DMS 273 treated with DMSO at 0.1 percent for 48 hours (cell line): ENCODE data around the gene FA2H.
A peak's percentile ranks its signal among the peaks of the same experiment; 100 is the strongest.
"Not testable (repeated sequence)": the region's sequence is repeated elsewhere in the genome, so short reads cannot be mapped to it uniquely, and the experiment has no call there.

ENCODE experiments used
- DNase-seq: peaks from one replicate; lab custom pipeline; 2025; lab: John Stamatoyannopoulos, UW

The FA2H gene

GRCh38 chr16:74723256-74723655 lies 51.4 kb downstream of the FA2H start:
- DNase-seq: no peak

GRCh38 chr16:74722156-74722555 lies 52.5 kb downstream of the FA2H start:
- not testable (repeated sequence) for DNase-seq

DNA sequence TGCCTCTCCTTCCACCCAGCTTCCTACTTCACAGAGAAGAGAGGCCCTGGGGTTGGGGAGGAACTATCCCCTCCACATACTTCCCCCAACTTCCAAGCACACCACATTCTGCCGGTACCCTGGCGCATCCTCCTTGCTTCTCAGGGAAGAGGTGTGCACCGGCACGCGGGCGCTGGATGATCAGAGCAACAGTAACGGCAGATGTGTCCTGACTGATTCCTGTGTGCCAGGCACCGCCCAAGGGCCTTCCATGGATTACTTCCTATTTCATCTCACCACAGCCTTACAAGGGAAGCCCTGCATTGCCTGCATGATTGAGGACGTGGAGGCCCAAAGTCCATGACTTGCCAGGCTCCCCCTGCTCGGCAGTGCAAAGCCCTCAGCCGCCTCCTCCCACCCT lies 52.9 kb downstream of the FA2H start:
- DNase-seq: no peak

GRCh38 chr16:74720579-74720978 lies 54.0 kb downstream of the FA2H start:
- DNase-seq: no peak

GRCh38 chr16:74718741-74719610 lies 55.6 kb downstream of the FA2H start:
- DNase-seq: no peak

GRCh38 chr16:74718140-74718539 lies 56.5 kb downstream of the FA2H start:
- DNase-seq: no peak

GRCh38 chr16:74717367-74717766 lies 57.3 kb downstream of the FA2H start:
- DNase-seq: no peak

DNA sequence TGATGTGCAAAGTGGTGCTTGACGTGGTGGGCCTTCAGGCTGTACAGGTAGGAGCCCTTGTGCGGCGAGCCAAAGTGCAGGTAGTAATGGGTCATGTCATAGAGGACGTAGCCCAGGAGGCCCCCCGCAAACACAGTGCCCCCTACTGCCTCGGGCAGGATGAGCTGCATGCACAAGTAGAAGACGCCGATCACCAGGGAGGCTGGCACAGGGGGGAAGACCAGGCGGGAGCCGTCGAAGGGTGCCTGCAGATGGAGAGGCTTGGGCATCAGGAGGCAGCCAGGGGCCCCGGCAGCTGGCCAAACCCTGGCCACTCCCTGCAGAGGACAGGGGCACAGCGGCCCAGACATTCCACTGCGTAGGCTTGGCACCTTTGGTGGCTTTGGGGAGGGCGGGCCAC lies 58.3 kb downstream of the FA2H start:
- DNase-seq: no peak

DNA sequence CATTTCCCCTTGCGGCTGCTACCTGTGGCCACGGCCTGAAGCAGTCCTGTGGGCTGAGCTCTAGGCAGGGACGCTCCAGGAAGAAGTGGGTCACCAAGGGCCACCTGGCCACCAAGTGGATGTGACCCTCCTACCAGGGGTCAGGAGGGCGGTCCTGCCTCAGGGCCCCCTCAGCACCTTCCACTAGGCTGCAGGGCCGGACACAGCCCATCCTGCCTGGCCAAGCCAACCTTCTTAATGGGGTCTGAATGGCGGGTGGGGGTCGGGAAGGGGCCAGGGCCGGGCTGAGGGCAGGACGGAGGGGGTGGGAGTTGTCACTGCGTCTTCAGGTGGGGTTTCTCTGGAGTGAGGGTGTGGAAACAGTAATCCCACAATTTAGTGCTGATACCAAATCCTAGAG lies 60.7 kb downstream of the FA2H start:
- DNase-seq: no peak

DNA sequence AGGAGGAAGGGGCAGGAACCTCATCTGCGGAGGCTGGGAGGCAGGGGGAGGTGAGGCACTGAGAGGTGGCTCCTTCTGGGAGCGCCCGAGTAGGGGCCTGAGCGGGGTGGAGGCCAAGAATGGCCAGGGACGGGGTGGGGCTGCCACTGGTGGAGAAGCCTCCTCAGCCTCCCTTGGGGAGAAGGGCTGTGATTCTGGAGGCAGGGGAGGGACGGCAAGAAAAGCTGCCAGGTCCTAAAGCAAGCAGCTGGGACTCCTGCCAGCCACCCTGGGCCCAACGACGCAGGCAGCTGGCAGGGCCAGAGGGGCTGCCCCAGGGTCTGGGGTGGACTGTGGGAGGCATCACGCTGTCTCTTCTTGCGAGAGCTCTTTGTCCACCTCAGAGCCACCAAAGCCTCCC lies 61.3 kb downstream of the FA2H start:
- DNase-seq: no peak

- no peak for DNase-seq
Observed at GRCh38 chr16:74711938-74712337, 62.7 kb downstream of the FA2H start.

DNA sequence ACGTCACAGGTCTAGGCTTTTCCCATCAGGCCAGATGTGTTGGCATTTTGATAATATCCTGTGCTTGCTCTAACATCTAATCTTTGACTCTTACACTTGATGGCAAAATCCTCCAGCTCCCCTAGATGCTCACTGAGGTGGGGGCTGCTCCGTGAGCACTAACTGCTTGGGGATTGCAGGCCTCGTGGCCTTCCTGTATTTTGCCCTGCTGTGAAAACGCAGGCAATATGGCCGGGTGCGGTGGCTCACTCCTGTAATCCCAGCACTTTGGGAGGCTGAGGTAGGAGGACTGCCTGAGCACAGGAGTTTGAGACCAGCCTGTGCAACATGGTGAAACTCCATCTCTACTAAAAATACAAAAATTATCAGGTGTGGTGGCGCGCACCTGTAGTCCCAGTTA lies 64.2 kb downstream of the FA2H start:
- no peak for DNase-seq

DNA sequence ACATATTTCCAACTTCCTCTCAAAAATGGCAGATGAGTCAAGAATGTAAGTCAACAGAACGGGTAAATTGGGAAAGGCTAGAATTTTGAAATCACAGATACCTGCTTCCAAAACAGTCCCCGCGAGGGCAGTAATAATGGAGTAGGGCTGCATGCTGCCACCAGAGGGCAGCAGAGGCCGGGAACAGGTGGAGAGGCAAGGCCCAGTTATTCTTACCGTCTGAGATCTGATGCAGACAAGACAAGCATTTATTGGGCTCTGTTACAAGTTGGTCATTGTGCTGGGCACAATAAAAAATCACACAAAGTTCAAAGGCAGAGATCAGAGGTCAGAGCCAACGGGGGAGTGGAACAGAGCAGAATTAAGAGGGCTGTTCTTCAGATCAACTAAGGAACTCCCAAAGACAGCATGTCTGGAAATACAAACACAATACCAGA lies 65.2 kb downstream of the FA2H start:
- DNase-seq: no peak

DNA sequence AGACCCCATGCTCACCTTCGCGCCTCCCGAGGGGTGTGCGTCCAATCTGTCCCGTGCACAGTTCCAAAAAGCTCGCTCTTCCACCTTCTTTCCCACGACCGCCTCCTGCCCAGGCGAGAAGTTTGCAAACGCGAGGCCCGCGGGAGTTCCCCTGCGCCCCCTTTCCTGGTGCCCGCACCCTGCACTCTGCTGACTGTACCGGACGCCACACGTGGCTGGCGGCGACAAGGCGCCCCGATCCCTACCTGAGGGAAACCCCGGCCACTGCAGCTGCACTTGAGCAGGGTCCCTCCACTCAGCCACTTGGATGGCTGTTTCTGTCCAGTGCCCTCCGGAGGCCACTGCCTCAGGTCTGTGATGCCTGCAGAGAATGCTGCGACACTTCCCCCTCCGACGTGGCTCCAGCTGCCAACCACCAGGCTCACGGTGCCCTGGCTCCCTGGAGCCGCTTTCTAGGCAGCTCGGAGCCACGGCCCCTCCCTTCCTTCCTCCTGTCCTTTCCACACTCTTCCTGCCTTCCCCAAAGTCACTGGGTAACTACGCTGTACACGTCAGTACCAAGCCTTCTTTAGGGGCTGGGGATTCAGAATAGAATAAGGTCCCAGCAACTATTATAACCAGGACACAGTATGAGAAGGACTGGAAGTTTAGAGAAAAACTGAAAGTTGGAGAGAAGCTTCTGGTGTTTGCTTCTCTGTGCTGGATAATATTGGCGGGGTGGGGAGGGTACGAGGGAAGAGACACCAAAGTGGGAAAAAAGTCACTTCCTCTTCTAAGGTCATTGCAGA lies 74.0 kb downstream of the FA2H start, which contains the start of gene MLKL:
Gene MLKL (minus strand): TSS at position 425 of the 788 bp plus-strand sequence. CDS start 5,105 bp downstream, outside the sequence.
- DNase-seq: no peak

- no peak for DNase-seq
Observed at GRCh38 chr16:74700116-74700437, 74.5 kb downstream of the FA2H start.

DNA sequence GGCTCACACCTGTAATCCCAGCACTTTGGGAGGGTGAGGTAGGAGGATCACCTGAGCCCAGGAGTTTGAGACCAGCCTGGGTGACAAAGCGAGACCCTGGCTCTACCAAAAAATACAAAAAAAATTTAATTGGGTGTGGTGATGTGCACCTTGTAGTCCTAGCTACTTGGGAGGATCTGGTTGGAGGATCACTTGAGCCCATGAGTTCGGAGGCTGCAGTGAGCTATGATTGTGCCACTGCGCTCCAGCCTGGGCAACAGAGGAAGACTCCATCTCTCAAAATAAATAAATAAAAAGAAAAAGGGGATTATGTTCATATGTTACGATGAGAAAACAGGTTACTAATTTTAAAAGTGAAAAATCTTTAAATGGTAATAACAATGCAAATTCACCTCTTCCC lies 75.0 kb downstream of the FA2H start:
- no peak for DNase-seq

DNA sequence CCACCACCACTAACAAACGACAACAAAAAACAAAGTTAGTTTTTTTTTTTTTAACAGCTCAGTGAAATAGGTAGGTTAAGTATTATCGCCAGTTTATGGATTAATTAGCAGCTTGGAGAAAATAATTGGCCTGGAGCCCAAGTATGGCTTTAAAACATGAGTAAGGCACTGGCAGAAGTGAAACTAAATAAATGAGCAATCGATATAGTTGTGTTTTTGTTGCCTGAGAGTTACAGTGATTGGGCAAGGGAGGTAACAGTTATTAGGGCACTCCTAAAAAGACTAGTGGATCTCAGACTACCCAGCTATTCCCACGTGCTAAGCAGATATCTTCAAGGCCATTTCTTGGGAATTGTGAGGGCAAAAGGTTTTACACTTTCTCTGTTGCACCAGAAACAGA lies 76.4 kb downstream of the FA2H start:
- DNase-seq: no peak

GRCh38 chr16:74695450-74696422 lies 78.9 kb downstream of the FA2H start:
- peak; percentile 87 for DNase-seq

GRCh38 chr16:74691093-74691855 lies 83.3 kb downstream of the FA2H start:
- no peak for DNase-seq

DNA sequence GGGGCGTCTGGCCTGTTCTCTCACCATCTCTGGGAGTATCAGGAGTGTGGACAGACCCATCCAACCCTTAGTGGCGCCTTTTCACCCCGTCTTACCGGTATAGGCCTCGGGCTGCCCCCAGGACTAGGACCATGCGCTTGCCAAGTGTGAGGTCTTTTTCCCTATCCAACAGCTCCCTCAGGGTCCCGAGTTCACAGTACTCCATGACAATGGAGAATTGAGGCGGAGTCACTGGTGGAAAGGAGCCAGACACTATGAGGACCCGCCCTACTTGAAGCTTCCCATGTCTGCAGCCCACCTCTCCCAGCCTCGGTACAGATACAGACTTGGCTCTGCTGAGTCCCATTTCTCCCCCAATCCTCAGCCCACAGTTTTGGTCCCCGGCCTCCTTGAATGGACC lies 92.1 kb downstream of the FA2H start:
- no peak for DNase-seq

- no peak for DNase-seq
Observed at GRCh38 chr16:74680681-74681080, 93.9 kb downstream of the FA2H start.
